Thyroid gland (tissue), 4 donors: Measurements from ENCODE around the gene PDLIM3.

Source experiments
- POLR2A ChIP-seq, 2 donors: fragments of 450-650 bp; IDR thresholded peaks; one replicate each; pipeline ENCODE4 v1.6.1; 2017; ENCODE audit warnings: antibody characterized with exemption in 2 of 2, mild to moderate bottlenecking in 2 of 2, moderate library complexity in 1 of 2
- TF ChIP-seq, protein P1 (sequence below), 6 experiments: fragments of 200-600 bp in 3 of 6; fragments of 450-650 bp in 3 of 6; sonication (generic) in 3 of 6; IDR thresholded peaks; one replicate each; pipeline ENCODE4 v1.5.1; 2016 to 2019; ENCODE audit warnings: antibody characterized with exemption in 6 of 6, mild to moderate bottlenecking in 2 of 6, inconsistent platforms in 1 of 6, moderate library complexity in 1 of 6

DNA sequence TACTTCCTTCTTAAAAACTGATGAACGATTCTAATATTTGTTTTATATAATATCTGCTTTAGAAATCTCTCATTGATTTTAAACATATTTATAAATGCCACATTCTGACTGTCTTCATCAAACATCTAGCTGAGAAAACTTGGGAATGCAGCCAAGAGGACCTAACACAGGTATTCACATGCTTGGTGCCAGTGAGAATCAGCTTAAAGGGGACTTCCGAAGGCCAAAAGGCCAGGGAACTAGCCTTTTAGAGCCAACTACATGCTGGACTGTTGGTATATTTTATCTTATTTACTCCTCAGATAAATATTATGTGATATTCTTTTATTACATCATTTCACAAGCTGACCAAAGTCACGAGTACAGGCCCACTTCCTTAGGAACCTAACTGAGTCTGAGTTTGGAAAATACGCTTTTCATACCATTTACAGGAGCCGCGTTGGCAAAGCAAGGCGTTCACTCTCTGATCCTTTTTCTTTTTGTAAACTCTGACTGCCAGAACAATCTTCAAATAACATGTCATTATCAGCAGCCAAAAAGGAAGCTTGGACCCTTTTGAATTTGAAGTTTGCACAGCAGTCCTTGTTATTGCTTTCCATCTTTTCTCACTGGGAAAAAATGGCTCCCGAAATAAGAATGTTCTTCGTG, 41.1 kb upstream of the PDLIM3 start:
- no peak for TF ChIP-seq POLR2A (IDR thresholded peaks at IDR 0.05)
- TF ChIP-seq, protein P1, sequence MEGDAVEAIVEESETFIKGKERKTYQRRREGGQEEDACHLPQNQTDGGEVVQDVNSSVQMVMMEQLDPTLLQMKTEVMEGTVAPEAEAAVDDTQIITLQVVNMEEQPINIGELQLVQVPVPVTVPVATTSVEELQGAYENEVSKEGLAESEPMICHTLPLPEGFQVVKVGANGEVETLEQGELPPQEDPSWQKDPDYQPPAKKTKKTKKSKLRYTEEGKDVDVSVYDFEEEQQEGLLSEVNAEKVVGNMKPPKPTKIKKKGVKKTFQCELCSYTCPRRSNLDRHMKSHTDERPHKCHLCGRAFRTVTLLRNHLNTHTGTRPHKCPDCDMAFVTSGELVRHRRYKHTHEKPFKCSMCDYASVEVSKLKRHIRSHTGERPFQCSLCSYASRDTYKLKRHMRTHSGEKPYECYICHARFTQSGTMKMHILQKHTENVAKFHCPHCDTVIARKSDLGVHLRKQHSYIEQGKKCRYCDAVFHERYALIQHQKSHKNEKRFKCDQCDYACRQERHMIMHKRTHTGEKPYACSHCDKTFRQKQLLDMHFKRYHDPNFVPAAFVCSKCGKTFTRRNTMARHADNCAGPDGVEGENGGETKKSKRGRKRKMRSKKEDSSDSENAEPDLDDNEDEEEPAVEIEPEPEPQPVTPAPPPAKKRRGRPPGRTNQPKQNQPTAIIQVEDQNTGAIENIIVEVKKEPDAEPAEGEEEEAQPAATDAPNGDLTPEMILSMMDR (IDR thresholded peaks at IDR 0.05), result no peak
